ENCODE data around the gene EIF3L.
A peak's percentile ranks its signal among the peaks of the same experiment; 100 is the strongest.
"Not testable (repeated sequence)": the region's sequence is repeated elsewhere in the genome, so short reads cannot be mapped to it uniquely, and the experiment has no call there.

EIF3L gene

GRCh38 chr22:37849089-37849751 lies at the start of gene EIF3L:
Gene EIF3L, plus strand, starts transcription at chr22:37849419. Its CDS starts 31 bp downstream, at chr22:37849450.
- DNase-seq: peak; percentile 86 to 89

GRCh38 chr22:37799979-37800378 lies 49.2 kb upstream of the EIF3L start:
- not testable (repeated sequence) for DNase-seq

- DNase-seq: no peak
Measured at GRCh38 chr22:37801946-37802309, 47.3 kb upstream of the EIF3L start.

- no peak for DNase-seq
Measured at GRCh38 chr22:37802310-37803194, 46.7 kb upstream of the EIF3L start.

GRCh38 chr22:37803195-37803638 lies 46.0 kb upstream of the EIF3L start:
- no peak for DNase-seq

- no peak for DNase-seq
Measured at GRCh38 chr22:37803639-37804351, 45.4 kb upstream of the EIF3L start.

- no peak for DNase-seq
Measured at GRCh38 chr22:37804352-37804880, 44.8 kb upstream of the EIF3L start.

- DNase-seq: peak; percentile 66 to 80
Measured at GRCh38 chr22:37804881-37805809, 44.1 kb upstream of the EIF3L start.

GRCh38 chr22:37805810-37806277 lies 43.4 kb upstream of the EIF3L start:
- no peak for DNase-seq

- DNase-seq: no peak
Measured at GRCh38 chr22:37806409-37807333, 42.5 kb upstream of the EIF3L start.

GRCh38 chr22:37807410-37808293 lies 41.6 kb upstream of the EIF3L start, which contains the start of gene GCAT:
Gene GCAT, plus strand, starts transcription at chr22:37807934. Its CDS starts 34 bp downstream, at chr22:37807968.
- peak; percentile 88 to 92 for DNase-seq

- DNase-seq: no peak
Measured at GRCh38 chr22:37808294-37808657, 40.9 kb upstream of the EIF3L start.

- no peak for DNase-seq
Measured at GRCh38 chr22:37809672-37810333, 39.4 kb upstream of the EIF3L start.

GRCh38 chr22:37811867-37812266 lies 37.4 kb upstream of the EIF3L start:
- DNase-seq: no peak

GRCh38 chr22:37812869-37813678 lies 36.1 kb upstream of the EIF3L start:
- no peak for DNase-seq

GRCh38 chr22:37815593-37815992 lies 33.6 kb upstream of the EIF3L start:
- DNase-seq: no peak

GRCh38 chr22:37816543-37817180 lies 32.6 kb upstream of the EIF3L start:
- DNase-seq: no peak

Measured in CD4-positive, alpha-beta T cell treated with Interferon alpha-2 for 1 hour (primary cell).